ENCODE measurements around the gene GCNT2. TPM values are rescaled to one million over a fixed set of nuclear protein-coding genes. Genes with fewer than 3 reads are reported as not detected.

The GCNT2 gene
- total and polyA plus RNA-seq, 2 of the 8 experiments (the other 6 are each of a cell fraction or from before 2014, with no cell fraction given) = 19.3 to 52.5 TPM

DNA sequence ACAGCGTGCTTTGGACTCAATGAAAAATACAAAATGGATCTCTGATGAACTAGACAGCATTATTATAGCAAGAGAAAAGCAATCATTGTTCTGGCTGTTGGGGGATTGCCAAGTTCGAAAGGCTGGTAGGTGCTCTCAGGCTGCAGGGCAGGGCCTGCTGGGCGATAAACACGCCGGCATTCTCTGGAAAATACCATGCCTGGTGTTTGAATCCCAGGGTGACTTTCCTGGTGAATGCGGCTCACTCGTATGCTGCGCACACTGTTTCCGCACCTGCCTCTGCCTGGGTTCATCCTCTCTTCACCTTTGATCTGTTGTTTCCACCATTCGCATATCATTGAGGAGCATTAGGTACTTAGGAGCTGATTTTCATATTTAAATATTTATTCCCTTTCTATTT is 37.4 kb downstream of the GCNT2 start (continued):
- TF ChIP-seq, protein P1, sequence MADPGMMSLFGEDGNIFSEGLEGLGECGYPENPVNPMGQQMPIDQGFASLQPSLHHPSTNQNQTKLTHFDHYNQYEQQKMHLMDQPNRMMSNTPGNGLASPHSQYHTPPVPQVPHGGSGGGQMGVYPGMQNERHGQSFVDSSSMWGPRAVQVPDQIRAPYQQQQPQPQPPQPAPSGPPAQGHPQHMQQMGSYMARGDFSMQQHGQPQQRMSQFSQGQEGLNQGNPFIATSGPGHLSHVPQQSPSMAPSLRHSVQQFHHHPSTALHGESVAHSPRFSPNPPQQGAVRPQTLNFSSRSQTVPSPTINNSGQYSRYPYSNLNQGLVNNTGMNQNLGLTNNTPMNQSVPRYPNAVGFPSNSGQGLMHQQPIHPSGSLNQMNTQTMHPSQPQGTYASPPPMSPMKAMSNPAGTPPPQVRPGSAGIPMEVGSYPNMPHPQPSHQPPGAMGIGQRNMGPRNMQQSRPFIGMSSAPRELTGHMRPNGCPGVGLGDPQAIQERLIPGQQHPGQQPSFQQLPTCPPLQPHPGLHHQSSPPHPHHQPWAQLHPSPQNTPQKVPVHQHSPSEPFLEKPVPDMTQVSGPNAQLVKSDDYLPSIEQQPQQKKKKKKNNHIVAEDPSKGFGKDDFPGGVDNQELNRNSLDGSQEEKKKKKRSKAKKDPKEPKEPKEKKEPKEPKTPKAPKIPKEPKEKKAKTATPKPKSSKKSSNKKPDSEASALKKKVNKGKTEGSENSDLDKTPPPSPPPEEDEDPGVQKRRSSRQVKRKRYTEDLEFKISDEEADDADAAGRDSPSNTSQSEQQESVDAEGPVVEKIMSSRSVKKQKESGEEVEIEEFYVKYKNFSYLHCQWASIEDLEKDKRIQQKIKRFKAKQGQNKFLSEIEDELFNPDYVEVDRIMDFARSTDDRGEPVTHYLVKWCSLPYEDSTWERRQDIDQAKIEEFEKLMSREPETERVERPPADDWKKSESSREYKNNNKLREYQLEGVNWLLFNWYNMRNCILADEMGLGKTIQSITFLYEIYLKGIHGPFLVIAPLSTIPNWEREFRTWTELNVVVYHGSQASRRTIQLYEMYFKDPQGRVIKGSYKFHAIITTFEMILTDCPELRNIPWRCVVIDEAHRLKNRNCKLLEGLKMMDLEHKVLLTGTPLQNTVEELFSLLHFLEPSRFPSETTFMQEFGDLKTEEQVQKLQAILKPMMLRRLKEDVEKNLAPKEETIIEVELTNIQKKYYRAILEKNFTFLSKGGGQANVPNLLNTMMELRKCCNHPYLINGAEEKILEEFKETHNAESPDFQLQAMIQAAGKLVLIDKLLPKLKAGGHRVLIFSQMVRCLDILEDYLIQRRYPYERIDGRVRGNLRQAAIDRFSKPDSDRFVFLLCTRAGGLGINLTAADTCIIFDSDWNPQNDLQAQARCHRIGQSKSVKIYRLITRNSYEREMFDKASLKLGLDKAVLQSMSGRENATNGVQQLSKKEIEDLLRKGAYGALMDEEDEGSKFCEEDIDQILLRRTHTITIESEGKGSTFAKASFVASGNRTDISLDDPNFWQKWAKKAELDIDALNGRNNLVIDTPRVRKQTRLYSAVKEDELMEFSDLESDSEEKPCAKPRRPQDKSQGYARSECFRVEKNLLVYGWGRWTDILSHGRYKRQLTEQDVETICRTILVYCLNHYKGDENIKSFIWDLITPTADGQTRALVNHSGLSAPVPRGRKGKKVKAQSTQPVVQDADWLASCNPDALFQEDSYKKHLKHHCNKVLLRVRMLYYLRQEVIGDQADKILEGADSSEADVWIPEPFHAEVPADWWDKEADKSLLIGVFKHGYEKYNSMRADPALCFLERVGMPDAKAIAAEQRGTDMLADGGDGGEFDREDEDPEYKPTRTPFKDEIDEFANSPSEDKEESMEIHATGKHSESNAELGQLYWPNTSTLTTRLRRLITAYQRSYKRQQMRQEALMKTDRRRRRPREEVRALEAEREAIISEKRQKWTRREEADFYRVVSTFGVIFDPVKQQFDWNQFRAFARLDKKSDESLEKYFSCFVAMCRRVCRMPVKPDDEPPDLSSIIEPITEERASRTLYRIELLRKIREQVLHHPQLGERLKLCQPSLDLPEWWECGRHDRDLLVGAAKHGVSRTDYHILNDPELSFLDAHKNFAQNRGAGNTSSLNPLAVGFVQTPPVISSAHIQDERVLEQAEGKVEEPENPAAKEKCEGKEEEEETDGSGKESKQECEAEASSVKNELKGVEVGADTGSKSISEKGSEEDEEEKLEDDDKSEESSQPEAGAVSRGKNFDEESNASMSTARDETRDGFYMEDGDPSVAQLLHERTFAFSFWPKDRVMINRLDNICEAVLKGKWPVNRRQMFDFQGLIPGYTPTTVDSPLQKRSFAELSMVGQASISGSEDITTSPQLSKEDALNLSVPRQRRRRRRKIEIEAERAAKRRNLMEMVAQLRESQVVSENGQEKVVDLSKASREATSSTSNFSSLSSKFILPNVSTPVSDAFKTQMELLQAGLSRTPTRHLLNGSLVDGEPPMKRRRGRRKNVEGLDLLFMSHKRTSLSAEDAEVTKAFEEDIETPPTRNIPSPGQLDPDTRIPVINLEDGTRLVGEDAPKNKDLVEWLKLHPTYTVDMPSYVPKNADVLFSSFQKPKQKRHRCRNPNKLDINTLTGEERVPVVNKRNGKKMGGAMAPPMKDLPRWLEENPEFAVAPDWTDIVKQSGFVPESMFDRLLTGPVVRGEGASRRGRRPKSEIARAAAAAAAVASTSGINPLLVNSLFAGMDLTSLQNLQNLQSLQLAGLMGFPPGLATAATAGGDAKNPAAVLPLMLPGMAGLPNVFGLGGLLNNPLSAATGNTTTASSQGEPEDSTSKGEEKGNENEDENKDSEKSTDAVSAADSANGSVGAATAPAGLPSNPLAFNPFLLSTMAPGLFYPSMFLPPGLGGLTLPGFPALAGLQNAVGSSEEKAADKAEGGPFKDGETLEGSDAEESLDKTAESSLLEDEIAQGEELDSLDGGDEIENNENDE (IDR thresholded peaks at IDR 0.05; ENCODE audit: insufficient replicate concordance, low read length) = no peak
- no peak for TF ChIP-seq KDM5A (IDR thresholded peaks at IDR 0.05; ENCODE audit: low read length)
- TF ChIP-seq BRCA1 (IDR thresholded peaks at IDR 0.05; ENCODE audit: low read depth, low read length) = no peak
- no peak for TF ChIP-seq SIRT6 (IDR thresholded peaks at IDR 0.05; ENCODE audit: low read length)
- peak in 1 of 2 experiments; percentile 33; a peak in 2 of 4 replicates for TF ChIP-seq HDAC2 (IDR thresholded peaks at IDR 0.05; ENCODE audit: borderline replicate concordance in 1 of 2, low read depth in 2 of 2, low read length in 2 of 2)
- 0 out of 4 replicates have a peak, but pooled peaks of 1 of the 2 experiments have one; percentile 15 for TF ChIP-seq RAD21 (IDR thresholded peaks at IDR 0.05 in 1 of 2, conservative IDR thresholded peaks at IDR 0.05 in 1 of 2; ENCODE audit: low read depth in 2 of 2, low read length in 2 of 2)
- peak; percentile 36; the same call in 1 of the 2 replicates for TF ChIP-seq SP1 (IDR thresholded peaks at IDR 0.05; ENCODE audit: low read depth, low read length)
- no peak for TF ChIP-seq YY1 (IDR thresholded peaks at IDR 0.05; ENCODE audit: low read depth, low read length)
- TF ChIP-seq SIX5 (IDR thresholded peaks at IDR 0.05; ENCODE audit: low read depth, low read length) = no peak
- no peak for TF ChIP-seq SP4 (IDR thresholded peaks at IDR 0.05; ENCODE audit: low read length)
- peak; percentile 34; the same call in 1 of the 2 replicates for TF ChIP-seq POLR2AphosphoS5 (IDR thresholded peaks at IDR 0.05; ENCODE audit: low read depth, low read length)
- peak in 1 of 2 experiments; percentile 51; a peak in 1 of 3 replicates for TF ChIP-seq POLR2A (IDR thresholded peaks at IDR 0.05; ENCODE audit: control extremely low read depth in 1 of 2, low read depth in 2 of 2, low read length in 2 of 2)
